ENCODE results near the gene TMEM186. TPM values are rescaled to one million over a fixed set of nuclear protein-coding genes. Genes with fewer than 3 reads are reported as not detected.

TMEM186 gene
- total and polyA plus RNA-seq, 9 of the 15 experiments (the other 6 are each of a cell fraction or from before 2014, with no cell fraction given) = 10.1 to 33.4 (median 16.4) TPM

- TF ChIP-seq ZNF512 (tag; IDR thresholded peaks at IDR 0.05) (no peak), SOX6 (IDR thresholded peaks at IDR 0.05) (no peak), RHOXF2B (CRISPR knock-in tag; conservative IDR thresholded peaks at IDR 0.05) (no peak), SPI1 (IDR thresholded peaks at IDR 0.05; ENCODE audit: borderline replicate concordance, low read depth, low read length) (no peak), TARDBP (IDR thresholded peaks at IDR 0.05) (no peak), GTF3C2 (IDR thresholded peaks at IDR 0.05; ENCODE audit: borderline replicate concordance, extremely low read depth, insufficient read length) (no peak), NONO (IDR thresholded peaks at IDR 0.05; ENCODE audit: low read depth in 2 of 2, low read length in 1 of 2) (no peak), DIDO1 (tag; IDR thresholded peaks at IDR 0.05; ENCODE audit: low read depth) (no peak), ZNF639 (CRISPR knock-in tag; conservative IDR thresholded peaks at IDR 0.05 in 1 of 2, IDR thresholded peaks at IDR 0.05 in 1 of 2) (no peak; a peak in 1 of 4 replicates), SMARCB1 (IDR thresholded peaks at IDR 0.05; ENCODE audit: insufficient read length, low read depth) (no peak), TEAD4 (IDR thresholded peaks at IDR 0.05; ENCODE audit: low read length) (no peak), TEAD4 (CRISPR knock-in tag; IDR thresholded peaks at IDR 0.05; ENCODE audit: borderline replicate concordance) (no peak), ARID1B (IDR thresholded peaks at IDR 0.05) (peak; percentile 48), CEBPZ (IDR thresholded peaks at IDR 0.05; ENCODE audit: borderline replicate concordance, low read depth, low read length) (no peak), MCM2 (IDR thresholded peaks at IDR 0.05; ENCODE audit: low read depth) (no peak), MITF (IDR thresholded peaks at IDR 0.05) (no peak), TCF7L2 (IDR thresholded peaks at IDR 0.05; ENCODE audit: low read depth, low read length) (no peak), BRD9 (IDR thresholded peaks at IDR 0.05; ENCODE audit: low read depth, partially characterized antibody) (no peak)
These were observed 712 bp upstream of the TMEM186 start (continued) for GRCh38 chr16:8798174-8798527.

All from K562 (cell line).